ENCODE data around the gene C4BPA.

C4BPA gene

DNA sequence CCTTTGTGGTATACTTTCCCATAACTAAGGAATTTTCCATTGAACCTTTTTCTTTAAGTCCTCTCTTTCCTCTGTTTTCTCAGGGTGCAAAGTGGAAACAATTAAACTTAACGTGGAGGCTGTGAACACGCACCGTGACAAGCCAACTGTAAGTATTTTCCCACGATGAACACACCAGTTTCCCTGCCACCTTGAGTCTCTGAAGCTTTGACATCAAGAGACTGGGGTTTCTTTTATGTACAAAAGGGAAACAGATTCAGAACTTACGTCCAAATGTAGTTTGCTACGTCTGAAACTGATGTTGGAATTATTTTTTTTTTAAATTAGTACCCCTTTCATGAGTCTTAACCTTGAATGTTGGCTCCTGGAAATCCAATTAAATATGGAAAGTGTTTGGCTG is 32.6 kb upstream of the C4BPA start:
- Mint-ChIP-seq H3K9me3 (no peaks in the 10 kb centered on the region), H3K36me3 (ENCODE audit: low read depth) (peaks cover 23% of the 10 kb centered on the region), H3K27ac (no peak overlapping the region), H3K4me3 (no peak overlapping the region), H3K4me1 (peaks cover 6% of the 10 kb centered on the region), H3K27me3 (ENCODE audit: low read depth) (peaks cover 8% of the 10 kb centered on the region)
- TF ChIP-seq, protein P1, sequence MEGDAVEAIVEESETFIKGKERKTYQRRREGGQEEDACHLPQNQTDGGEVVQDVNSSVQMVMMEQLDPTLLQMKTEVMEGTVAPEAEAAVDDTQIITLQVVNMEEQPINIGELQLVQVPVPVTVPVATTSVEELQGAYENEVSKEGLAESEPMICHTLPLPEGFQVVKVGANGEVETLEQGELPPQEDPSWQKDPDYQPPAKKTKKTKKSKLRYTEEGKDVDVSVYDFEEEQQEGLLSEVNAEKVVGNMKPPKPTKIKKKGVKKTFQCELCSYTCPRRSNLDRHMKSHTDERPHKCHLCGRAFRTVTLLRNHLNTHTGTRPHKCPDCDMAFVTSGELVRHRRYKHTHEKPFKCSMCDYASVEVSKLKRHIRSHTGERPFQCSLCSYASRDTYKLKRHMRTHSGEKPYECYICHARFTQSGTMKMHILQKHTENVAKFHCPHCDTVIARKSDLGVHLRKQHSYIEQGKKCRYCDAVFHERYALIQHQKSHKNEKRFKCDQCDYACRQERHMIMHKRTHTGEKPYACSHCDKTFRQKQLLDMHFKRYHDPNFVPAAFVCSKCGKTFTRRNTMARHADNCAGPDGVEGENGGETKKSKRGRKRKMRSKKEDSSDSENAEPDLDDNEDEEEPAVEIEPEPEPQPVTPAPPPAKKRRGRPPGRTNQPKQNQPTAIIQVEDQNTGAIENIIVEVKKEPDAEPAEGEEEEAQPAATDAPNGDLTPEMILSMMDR (IDR thresholded peaks at IDR 0.05; ENCODE audit: unreplicated experiment in 3 of 3) = no peak

DNA sequence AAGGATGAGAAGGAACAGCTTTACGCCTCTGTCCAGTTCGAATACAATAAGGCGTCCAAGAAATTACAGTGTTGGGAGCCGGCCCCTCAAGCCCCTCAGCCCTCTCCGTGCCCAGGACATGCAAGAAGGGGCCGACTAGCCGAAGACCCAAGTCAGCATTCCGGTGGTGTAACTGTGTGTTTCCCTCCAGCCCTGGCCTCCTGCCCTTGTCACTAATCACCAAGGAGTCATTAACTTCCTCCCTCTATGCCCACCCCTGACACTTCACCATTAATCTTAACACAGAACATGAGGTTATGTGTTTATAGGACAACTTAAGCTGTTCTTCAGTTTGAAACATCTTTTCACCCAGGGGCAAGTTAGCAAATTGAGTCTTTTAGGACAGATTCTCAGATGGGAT is 31.8 kb upstream of the C4BPA start:
- H3K9me3 Mint-ChIP-seq = no peaks in the 10 kb centered on the region
- peaks cover 8% of the 10 kb centered on the region for H3K27me3 Mint-ChIP-seq (ENCODE audit: low read depth)
- H3K27ac Mint-ChIP-seq = no peak overlapping the region
- peaks cover 3% of the 10 kb centered on the region for H3K4me1 Mint-ChIP-seq
- peaks cover 18% of the 10 kb centered on the region for H3K36me3 Mint-ChIP-seq (ENCODE audit: low read depth)
- TF ChIP-seq, protein P1 (IDR thresholded peaks at IDR 0.05; ENCODE audit: unreplicated experiment in 3 of 3) = no peak
- no peak overlapping the region for H3K4me3 Mint-ChIP-seq

DNA sequence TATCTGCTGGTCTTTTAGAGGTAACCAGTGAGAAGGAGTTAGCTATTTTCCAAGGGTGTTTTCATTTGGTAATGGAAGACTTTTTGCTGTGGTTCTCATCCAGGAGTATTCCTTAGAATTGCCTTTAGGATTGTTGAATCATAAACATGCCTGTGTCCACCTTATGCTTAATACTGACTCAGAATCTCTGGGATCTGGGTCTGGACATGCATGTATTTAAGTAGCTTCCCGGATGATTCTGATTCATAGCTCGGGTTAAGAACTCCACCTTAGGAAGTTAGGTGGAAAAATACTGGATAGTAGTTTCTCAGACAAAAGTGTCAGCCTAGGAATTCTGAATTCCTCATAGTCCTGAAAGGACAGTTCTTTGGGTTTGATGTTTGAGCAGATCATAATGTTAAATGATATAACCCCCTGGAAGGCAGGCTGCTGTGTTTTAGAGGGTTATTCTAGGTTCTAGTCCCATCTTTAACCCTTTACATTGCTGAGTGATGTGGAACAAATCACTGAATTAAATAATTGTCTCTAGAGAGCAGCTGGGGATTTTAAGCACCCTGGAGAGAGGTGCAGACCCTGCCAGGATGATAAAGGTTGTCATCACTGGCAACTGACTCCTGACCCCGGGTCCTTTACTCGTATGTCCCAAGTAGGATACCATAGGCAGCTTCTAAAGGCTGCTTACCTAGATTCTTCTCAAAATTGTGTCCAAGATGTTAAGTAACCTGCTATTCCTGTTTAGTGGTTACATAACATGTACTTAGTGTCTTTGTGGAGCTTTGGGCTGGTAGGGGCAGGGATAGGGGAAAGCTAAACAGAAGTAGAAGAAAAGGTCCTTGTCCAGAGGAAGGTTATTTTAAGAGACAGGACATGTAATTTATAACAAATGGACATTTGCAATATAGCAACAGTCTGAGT is 29.9 kb upstream of the C4BPA start:
- Mint-ChIP-seq H3K4me1 (no peaks in the 10 kb centered on the region), H3K27me3 (ENCODE audit: low read depth) (peaks cover 8% of the 10 kb centered on the region), H3K9me3 (no peaks in the 10 kb centered on the region), H3K36me3 (ENCODE audit: low read depth) (peaks cover 7% of the 10 kb centered on the region), H3K4me3 (no peak overlapping the region), H3K27ac (no peak overlapping the region)
- TF ChIP-seq, protein P1 (IDR thresholded peaks at IDR 0.05; ENCODE audit: unreplicated experiment in 3 of 3) = no peak

DNA sequence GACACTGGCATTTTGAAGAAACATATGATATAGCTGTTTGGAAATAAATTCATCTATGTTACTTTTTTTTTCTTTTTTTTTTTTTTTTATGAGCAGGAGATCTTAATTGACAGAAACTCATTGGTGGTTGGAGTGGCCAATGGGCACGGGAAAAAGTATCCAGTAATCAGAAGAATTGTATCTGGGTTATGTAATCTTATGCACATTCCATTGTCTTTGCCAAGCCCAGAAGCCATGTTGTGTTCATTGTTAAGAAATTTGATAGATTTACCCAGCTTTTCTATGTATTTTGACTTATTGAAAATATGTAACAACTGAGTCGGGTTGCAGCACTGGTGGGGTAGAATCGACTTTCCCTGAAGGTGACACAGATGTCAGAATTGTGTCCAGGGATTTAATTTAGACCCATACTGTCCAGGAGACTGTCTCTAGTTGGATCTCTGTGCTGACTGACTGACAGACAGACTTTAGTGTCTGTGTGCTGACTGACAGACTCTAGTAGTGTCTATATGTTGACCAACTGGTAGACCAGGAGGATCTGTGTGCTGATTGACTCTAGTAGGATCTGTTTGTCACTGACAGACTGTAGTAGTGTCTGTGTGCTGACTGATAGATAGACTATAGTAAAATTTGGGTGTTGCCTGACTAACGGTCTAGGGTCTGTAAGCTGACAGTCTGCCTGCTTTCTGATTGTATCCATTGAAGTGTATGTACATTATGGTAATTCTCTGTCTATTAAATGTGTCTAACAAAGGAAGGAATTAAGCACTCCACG is 27.7 kb upstream of the C4BPA start:
- H3K27me3 Mint-ChIP-seq (ENCODE audit: low read depth) = peaks cover 8% of the 10 kb centered on the region
- H3K4me1 Mint-ChIP-seq = no peaks in the 10 kb centered on the region
- no peak overlapping the region for H3K27ac Mint-ChIP-seq
- TF ChIP-seq, protein P1 (IDR thresholded peaks at IDR 0.05; ENCODE audit: unreplicated experiment in 3 of 3) = no peak
- no peaks in the 10 kb centered on the region for H3K9me3 Mint-ChIP-seq
- H3K4me3 Mint-ChIP-seq = no peak overlapping the region
- H3K36me3 Mint-ChIP-seq (ENCODE audit: low read depth) = peaks cover 4% of the 10 kb centered on the region

DNA sequence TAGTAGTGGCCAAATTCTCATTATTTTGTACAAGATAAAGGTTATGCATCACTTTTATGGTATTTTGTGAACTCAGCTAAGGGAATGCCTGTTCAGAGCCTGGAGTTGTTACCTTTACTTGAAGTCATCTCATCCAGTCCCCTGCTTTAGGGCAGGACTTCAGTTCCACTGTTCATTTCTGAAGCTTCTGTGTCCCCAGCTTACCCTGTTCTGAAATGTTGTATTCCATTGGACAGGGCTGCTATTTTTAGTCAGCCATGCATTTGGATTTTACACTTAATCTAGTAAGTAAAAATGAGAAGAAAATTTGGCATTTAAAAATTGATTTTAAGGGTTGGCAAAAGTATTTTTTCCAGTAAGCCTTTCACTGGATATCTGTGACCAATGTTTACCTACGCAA is 27.0 kb upstream of the C4BPA start:
- TF ChIP-seq, protein P1 (IDR thresholded peaks at IDR 0.05; ENCODE audit: unreplicated experiment in 3 of 3) = no peak
- H3K36me3 Mint-ChIP-seq (ENCODE audit: low read depth) = peaks cover under 1% of the 10 kb centered on the region
- H3K4me1 Mint-ChIP-seq = no peaks in the 10 kb centered on the region
- no peak overlapping the region for H3K4me3 Mint-ChIP-seq
- peaks cover 8% of the 10 kb centered on the region for H3K27me3 Mint-ChIP-seq (ENCODE audit: low read depth)
- no peak overlapping the region for H3K27ac Mint-ChIP-seq
- no peaks in the 10 kb centered on the region for H3K9me3 Mint-ChIP-seq

All from nephron (organoid).